Measurements from ENCODE around the gene ZNF236.

The ZNF236 gene

GRCh38 chr18:76859474-76860339, 37.4 kb downstream of the ZNF236 start:
- no peak for DNase-seq

GRCh38 chr18:76860411-76860810, 38.1 kb downstream of the ZNF236 start:
- no peak for DNase-seq

- no peak for DNase-seq
Observed at GRCh38 chr18:76866666-76867065, 44.3 kb downstream of the ZNF236 start.

GRCh38 chr18:76873311-76873710, 51.0 kb downstream of the ZNF236 start:
- no peak for DNase-seq

GRCh38 chr18:76873713-76874112, 51.4 kb downstream of the ZNF236 start:
- DNase-seq, result no peak

- peak; percentile 16 for DNase-seq
Observed at GRCh38 chr18:76874642-76875389, 52.5 kb downstream of the ZNF236 start.

- DNase-seq, result no peak
Observed at GRCh38 chr18:76875390-76876325, 53.3 kb downstream of the ZNF236 start.

GRCh38 chr18:76878426-76878825, 56.1 kb downstream of the ZNF236 start:
- no peak for DNase-seq

GRCh38 chr18:76880026-76880425, 57.7 kb downstream of the ZNF236 start:
- no peak for DNase-seq

GRCh38 chr18:76881744-76882143, 59.4 kb downstream of the ZNF236 start:
- DNase-seq, result no peak

GRCh38 chr18:76882146-76882545, 59.8 kb downstream of the ZNF236 start:
- DNase-seq, result no peak

- DNase-seq, result no peak
Observed at GRCh38 chr18:76885001-76885400, 62.6 kb downstream of the ZNF236 start.

- no peak for DNase-seq
Observed at GRCh38 chr18:76886112-76886511, 63.8 kb downstream of the ZNF236 start.

GRCh38 chr18:76889091-76889699, 66.8 kb downstream of the ZNF236 start:
- no peak for DNase-seq

GRCh38 chr18:76892832-76893231, 70.5 kb downstream of the ZNF236 start:
- DNase-seq, result no peak

GRCh38 chr18:76894566-76895346, 72.4 kb downstream of the ZNF236 start:
- no peak for DNase-seq

- no peak for DNase-seq
Observed at GRCh38 chr18:76895498-76895897, 73.1 kb downstream of the ZNF236 start.

- no peak for DNase-seq
Observed at GRCh38 chr18:76896677-76897076, 74.3 kb downstream of the ZNF236 start.

- DNase-seq, result no peak
Observed at GRCh38 chr18:76897257-76897656, 74.9 kb downstream of the ZNF236 start.

GRCh38 chr18:76903386-76903785, 81.0 kb downstream of the ZNF236 start:
- DNase-seq, result no peak

- no peak for DNase-seq
Observed at GRCh38 chr18:76905821-76906220, 83.5 kb downstream of the ZNF236 start.

Data from right kidney (tissue), 1 donor.